ENCODE data around the gene EBNA1BP2.

DNA sequence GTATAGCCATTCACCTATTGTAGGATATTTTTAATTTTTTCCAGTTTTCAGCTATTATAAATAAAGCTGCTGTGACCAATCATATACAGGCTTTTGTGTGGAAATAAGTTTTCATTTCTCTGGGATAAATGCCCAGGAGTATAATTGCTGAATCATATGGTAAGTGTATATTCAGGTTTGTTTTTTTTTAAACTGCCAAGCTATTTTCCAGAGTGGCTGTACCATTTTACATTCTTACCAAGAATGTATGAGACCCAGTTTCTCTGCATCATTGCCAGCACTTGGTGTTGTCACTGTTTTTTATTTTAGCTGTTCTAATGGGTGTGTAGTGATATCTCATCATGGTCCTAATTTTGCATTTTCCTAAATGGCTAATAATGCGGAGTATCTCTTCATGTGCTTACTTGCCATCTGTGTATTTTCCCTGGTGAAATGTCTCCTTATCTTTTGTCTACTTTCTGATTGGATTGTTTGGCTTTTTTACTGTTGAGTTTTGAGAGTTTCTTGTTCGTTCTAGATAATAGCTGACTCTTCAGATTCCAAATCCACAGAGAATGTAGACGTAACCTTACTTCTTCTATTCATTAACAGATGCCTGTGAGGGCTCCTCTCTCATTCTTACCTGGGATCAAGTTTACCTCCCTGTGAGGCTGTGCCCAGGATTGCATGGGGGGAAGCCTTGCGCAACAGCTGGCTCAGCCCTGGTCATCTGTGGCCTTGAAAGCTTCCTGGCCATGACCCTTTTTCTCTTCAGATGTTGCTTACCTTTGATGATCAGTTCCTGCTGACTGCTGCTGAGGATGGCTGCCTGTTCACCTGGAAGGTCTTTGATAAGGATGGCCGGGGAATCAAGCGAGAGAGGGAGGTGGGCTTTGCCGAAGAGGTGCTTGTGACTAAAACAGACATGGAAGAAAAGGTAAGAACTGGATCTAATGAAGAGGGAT lies 42.7 kb upstream of the EBNA1BP2 start:
- TF ChIP-seq CTCF (IDR thresholded peaks at IDR 0.05) (no peak), POLR2A (IDR thresholded peaks at IDR 0.05) (no peak)

Measured in body of pancreas (tissue), 4 donors.